OCI-LY7 (cell line): ENCODE data around the gene MAP1B.

Experiments
- CTCF ChIP-seq: fragments of 200-600 bp; sonication (generic); conservative IDR thresholded peaks from 2 replicates; pipeline ENCODE4 v1.5.1; 2014; ENCODE audit warnings: mild to moderate bottlenecking, antibody characterized with exemption, low read length, moderate library complexity, mixed read lengths
- EZH2phosphoT487 ChIP-seq: fragments of 200-600 bp; sonication (generic); IDR thresholded peaks from 2 replicates; pipeline ENCODE4 v1.6.1; 2018; ENCODE audit warnings: low read depth, borderline replicate concordance, mild to moderate bottlenecking, mixed run types, antibody characterized with exemption, low read length, moderate library complexity, mixed read lengths

GRCh38 chr5:72248410-72248981 is 141.2 kb downstream of the MAP1B start:
- TF ChIP-seq CTCF, result no peak
- TF ChIP-seq EZH2phosphoT487, result no peak
